GM12872 (cell line): ENCODE data around the gene SLC27A4.
A peak's percentile ranks its signal among the peaks of the same experiment; 100 is the strongest.

Experiments used
- CTCF ChIP-seq: IDR thresholded peaks from 3 replicates; pipeline ENCODE4 v1.5.1; 2011; ENCODE audit warnings: low read depth, mild to moderate bottlenecking, low read length, moderate library complexity; ENCODE audit not compliant: insufficient read depth

The SLC27A4 gene

GRCh38 chr9:128325629-128326028, 14.7 kb upstream of the SLC27A4 start:
- no peak for TF ChIP-seq CTCF

GRCh38 chr9:128333451-128333869, 6.9 kb upstream of the SLC27A4 start:
- TF ChIP-seq CTCF = no peak

- TF ChIP-seq CTCF = no peak
Observed at GRCh38 chr9:128335161-128335560, 5.2 kb upstream of the SLC27A4 start.

GRCh38 chr9:128335914-128336313, 4.4 kb upstream of the SLC27A4 start:
- no peak for TF ChIP-seq CTCF

GRCh38 chr9:128337936-128338335, 2.4 kb upstream of the SLC27A4 start:
- TF ChIP-seq CTCF = no peak

GRCh38 chr9:128340691-128341434, 536 bp downstream of the SLC27A4 start:
- no peak for TF ChIP-seq CTCF

GRCh38 chr9:128341435-128341849, 1.1 kb downstream of the SLC27A4 start:
- peak; percentile 80 for TF ChIP-seq CTCF
